ENCODE measurements around the gene PAX8.

Gene PAX8

GRCh38 chr2:113167115-113167932 is 111.4 kb downstream of the PAX8 start:
- H3K4me3 ChIP-seq (ENCODE audit: low read length): no peak overlapping the region
- H2BK15ac ChIP-seq (replicated peaks; ENCODE audit: low read depth): no peak overlapping the region
- DNase-seq: no peak
- no peak overlapping the region for H3K27ac ChIP-seq (ENCODE audit: low read depth, low read length)
- no peak overlapping the region for H3K23ac ChIP-seq (ENCODE audit: low read length)
- WGBS (ENCODE audit: extremely low coverage, insufficient coverage, low lambda C conversion rate): no CpG with 5 or more reads among the region's 12 CpGs
- H2BK120ac ChIP-seq (ENCODE audit: low read depth, low read length): no peak overlapping the region
- H2AK5ac ChIP-seq (ENCODE audit: low read length): no peak overlapping the region
- H4K8ac ChIP-seq (ENCODE audit: low read depth, low read length): no peak overlapping the region
- no peaks in the 10 kb centered on the region for H3K4me1 ChIP-seq (ENCODE audit: control insufficient read depth, low read depth, low read length)
- H3K79me1 ChIP-seq (ENCODE audit: low read length): no peaks in the 10 kb centered on the region
- no peak overlapping the region for H3K4me2 ChIP-seq (ENCODE audit: low read length)
- no peak overlapping the region for H3K4ac ChIP-seq (ENCODE audit: low read depth, low read length)
- no peak overlapping the region for H2BK5ac ChIP-seq (ENCODE audit: low read length)
- H3K36me3 ChIP-seq (ENCODE audit: control insufficient read depth, insufficient read depth, low read length): no peaks in the 10 kb centered on the region
- H3K56ac ChIP-seq (ENCODE audit: low read length): no peak overlapping the region
- no peak overlapping the region for H3K18ac ChIP-seq (ENCODE audit: low read length)
- no peak overlapping the region for H3K9ac ChIP-seq (ENCODE audit: low read length)
- no peaks in the 10 kb centered on the region for H3K27me3 ChIP-seq (ENCODE audit: insufficient read depth, low read length, poor library complexity)
- no peaks in the 10 kb centered on the region for H3K79me2 ChIP-seq (ENCODE audit: control insufficient read depth, insufficient read depth, low read length)
- no peak overlapping the region for H4K5ac ChIP-seq (ENCODE audit: low read length)

GRCh38 chr2:113166187-113166645 is 112.5 kb downstream of the PAX8 start:
- H3K4me2 ChIP-seq (ENCODE audit: low read length): no peak overlapping the region
- H3K27ac ChIP-seq (ENCODE audit: low read depth, low read length): no peak overlapping the region
- DNase-seq: no peak
- H3K9ac ChIP-seq (ENCODE audit: low read length): no peak overlapping the region
- H3K18ac ChIP-seq (ENCODE audit: low read length): no peak overlapping the region
- no peak overlapping the region for H3K4ac ChIP-seq (ENCODE audit: low read depth, low read length)
- no peak overlapping the region for H4K8ac ChIP-seq (ENCODE audit: low read depth, low read length)
- H2BK15ac ChIP-seq (replicated peaks; ENCODE audit: low read depth): no peak overlapping the region
- H3K4me3 ChIP-seq (ENCODE audit: low read length): no peak overlapping the region
- no peaks in the 10 kb centered on the region for H3K79me1 ChIP-seq (ENCODE audit: low read length)
- H3K27me3 ChIP-seq (ENCODE audit: insufficient read depth, low read length, poor library complexity): no peaks in the 10 kb centered on the region
- no peak overlapping the region for H3K23ac ChIP-seq (ENCODE audit: low read length)
- H3K4me1 ChIP-seq (ENCODE audit: control insufficient read depth, low read depth, low read length): no peaks in the 10 kb centered on the region
- no peak overlapping the region for H2AK5ac ChIP-seq (ENCODE audit: low read length)
- no CpG with 5 or more reads among the region's 7 CpGs for WGBS (ENCODE audit: extremely low coverage, insufficient coverage, low lambda C conversion rate)
- no peak overlapping the region for H4K5ac ChIP-seq (ENCODE audit: low read length)
- no peak overlapping the region for H2BK120ac ChIP-seq (ENCODE audit: low read depth, low read length)
- no peak overlapping the region for H3K56ac ChIP-seq (ENCODE audit: low read length)
- H3K36me3 ChIP-seq (ENCODE audit: control insufficient read depth, insufficient read depth, low read length): no peaks in the 10 kb centered on the region
- H3K79me2 ChIP-seq (ENCODE audit: control insufficient read depth, insufficient read depth, low read length): no peaks in the 10 kb centered on the region
- H2BK5ac ChIP-seq (ENCODE audit: low read length): no peak overlapping the region

Data from mesendoderm (in vitro differentiated cells).